DMS79 (cell line): ENCODE measurements around the gene METTL1.
A peak's percentile ranks its signal among the peaks of the same experiment; 100 is the strongest.

ENCODE experiments used
- DNase-seq: peaks from one replicate; lab custom pipeline; 2025; lab: John Stamatoyannopoulos, UW

METTL1 gene

DNA sequence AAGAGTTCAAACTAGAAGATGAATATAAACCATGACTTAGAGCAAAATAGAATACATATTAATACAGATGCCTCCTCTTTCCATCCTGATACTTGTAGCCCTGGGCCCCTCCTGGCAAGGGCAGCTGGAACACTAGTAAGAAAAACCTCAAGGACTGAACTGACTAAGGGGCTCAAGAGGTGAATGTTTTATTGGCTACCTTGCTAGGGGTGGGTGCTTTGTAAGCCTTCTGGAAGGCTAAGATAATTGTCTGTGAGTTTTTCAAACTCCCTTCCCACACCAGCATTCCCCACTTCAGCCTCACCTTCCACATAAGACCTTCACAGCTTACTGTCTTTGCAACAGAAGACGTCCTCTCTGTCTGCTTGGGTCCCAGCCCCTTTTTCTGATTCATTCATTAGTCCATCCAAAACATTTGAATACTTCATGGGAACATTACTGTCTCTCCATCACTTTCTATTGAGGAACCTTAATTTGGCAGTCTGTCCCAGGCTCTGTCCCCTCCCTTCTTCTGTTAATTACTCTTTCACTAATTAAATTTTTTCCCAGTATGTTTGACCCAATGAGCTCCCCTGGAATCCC is 18.1 kb downstream of the METTL1 start:
- no peak for DNase-seq

DNA sequence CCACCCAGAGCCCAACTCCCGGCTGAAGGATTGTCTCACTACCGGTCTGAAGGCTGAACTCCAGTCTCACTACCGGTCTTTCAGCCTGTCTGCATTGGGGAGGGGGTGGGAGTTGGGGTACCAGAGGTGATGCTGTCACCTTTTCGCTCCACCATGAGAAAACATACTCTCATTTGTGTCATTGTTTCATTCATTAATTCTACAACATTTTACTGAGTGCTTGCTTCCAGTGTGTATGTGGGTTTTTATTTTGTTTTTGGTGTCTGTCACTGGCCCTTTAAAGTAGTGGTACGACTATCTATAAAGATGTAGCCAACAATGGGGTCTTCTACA is 19.3 kb downstream of the METTL1 start:
- DNase-seq, result no peak

DNA sequence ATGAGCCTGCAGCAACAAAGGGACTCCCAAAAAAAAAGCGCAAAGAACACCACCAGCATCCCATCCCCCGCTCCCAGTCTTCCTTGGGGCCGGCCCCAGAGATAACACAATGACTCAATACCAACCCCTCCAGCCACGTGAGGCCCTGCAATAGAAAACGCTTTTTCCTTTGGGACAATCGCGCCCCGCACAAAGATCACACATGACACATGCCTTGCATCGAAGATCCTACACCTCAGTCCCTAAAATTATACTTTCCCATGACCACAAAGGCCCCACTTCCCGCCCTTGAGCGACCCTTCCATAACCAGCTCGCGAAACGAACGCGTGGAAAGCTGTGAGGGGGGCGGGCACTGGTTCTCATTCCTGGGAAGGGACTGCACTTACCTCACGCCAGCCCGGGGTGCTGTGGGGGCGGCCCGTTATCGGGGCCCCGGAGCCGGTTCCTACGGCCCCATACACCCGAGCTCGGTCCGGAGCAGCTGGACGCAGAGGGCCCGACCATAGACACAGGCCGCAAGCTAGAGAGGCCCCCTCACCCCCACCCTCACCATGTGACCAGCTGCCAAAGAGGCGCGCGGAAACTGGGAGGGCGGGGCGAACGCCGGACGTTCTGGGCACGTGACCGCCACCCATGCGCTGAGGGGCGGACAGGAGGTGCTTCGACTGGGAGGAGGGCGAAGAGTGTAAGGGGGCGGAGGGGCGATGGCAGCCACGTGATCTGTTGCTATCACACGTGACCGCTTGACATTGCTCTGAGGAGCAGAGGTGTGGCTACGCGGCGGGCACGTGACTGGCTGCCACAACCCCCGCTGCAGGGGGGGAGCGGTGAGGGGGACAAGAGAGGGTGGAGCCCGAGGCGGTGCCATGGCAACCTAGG is 19.9 kb downstream of the METTL1 start, which contains the start of gene CDK4:
Gene CDK4 (minus strand): TSS at position 523 of the 880 bp plus-strand sequence. CDS start 593 bp downstream, outside the sequence.
- peak; percentile 97 for DNase-seq

DNA sequence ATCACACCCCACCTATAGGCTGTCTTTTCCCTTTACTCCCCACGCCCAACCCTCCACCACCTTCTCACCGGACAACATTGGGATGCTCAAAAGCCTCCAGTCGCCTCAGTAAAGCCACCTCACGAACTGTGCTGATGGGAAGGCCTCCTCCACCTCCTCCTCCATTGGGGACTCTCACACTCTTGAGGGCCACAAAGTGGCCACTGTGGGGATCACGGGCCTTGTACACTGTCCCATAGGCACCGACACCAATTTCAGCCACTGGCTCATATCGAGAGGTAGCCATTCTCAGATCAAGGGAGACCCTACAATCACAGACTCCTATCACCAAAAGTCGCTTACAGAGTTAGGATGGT is 20.5 kb downstream of the METTL1 start:
- DNase-seq, result no peak

DNA sequence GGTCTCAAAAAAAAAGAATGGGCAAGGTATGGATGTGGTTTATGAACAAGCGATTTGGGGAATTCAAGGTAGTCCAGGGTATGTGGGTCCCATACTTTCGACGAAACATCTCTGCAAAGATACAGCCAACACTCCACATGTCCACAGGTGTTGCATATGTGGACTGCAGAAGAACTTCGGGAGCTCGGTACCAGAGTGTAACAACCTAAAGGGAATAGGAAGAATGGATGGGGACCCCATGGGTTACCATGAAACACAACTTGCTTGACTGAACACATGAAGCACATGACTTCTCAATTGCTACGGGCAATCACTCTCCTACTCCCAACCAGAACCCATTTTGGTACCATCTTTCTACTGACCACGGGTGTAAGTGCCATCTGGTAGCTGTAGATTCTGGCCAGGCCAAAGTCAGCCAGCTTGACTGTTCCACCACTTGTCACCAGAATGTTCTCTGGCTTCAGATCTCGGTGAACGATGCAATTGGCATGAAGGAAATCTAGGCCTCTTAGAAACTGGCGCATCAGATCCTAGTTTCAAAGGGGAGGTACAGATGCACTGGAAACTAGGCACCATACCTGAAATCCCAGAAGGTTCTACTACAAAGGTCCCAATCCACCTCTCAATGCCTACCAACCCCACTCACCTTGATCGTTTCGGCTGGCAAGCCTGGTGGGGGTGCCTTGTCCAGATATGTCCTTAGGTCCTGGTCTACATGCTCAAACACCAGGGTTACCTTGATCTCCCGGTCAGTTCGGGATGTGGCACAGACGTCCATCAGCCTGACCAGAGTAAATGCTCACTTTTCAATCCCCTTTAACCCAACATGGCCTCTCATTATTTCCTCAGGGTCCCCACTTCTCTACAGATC is 21.1 kb downstream of the METTL1 start:
- no peak for DNase-seq

DNA sequence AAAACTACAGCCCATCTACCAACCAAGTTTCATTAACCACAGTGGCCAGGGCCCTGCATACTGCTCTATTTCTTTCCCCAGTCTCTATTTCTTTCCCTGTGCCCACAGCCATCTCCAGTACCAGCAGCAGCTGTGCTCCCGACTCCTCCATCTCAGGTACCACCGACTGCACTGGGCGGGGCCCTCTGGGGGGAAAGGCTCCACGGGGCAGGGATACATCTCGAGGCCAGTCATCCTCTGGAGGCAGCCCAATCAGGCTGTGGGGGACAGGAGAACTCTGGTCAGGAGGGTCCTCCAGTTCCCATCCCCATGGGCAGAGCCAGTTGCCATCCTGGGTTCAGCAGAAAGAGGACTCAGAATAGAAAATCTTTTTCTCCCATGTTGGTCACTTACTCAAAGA is 22.8 kb downstream of the METTL1 start:
- no peak for DNase-seq

DNA sequence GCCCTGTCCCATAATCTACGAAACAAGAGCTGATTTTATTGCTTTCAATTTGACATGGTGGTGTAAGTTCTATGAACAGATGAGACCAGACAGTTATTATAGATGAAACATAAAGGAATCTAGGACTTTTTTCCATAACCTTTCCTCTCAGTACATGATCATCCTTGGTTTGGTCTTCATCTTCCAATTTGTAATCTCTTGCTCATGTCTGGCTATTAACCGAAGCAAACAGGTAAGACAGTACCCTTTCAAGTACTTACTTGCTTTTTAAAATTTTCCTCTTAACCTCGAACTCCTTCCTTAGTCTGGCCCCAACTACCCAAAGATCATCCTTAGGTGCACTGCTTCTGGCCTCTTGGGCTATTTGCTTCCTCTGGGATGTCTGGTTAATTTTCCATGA is 25.9 kb downstream of the METTL1 start:
- no peak for DNase-seq

DNA sequence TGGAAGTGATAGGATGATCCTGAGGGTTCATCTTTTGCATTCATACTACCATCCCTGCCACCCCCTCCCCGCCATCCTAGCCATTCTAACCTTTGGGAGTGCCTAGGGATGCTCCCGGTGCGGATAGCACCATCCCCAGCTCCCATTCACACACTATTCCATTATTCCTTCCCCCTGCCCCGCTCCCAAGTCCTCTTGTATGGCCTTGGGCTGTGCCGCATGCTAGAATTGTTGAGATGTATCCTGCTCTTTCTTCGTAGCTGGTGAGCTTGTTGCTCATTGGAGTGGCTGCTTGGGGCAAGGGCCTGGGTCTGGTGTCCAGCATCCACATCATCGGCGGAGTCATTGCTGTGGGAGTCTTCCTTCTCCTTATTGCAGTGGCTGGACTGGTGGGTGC is 26.4 kb downstream of the METTL1 start:
- DNase-seq, result no peak

DNA sequence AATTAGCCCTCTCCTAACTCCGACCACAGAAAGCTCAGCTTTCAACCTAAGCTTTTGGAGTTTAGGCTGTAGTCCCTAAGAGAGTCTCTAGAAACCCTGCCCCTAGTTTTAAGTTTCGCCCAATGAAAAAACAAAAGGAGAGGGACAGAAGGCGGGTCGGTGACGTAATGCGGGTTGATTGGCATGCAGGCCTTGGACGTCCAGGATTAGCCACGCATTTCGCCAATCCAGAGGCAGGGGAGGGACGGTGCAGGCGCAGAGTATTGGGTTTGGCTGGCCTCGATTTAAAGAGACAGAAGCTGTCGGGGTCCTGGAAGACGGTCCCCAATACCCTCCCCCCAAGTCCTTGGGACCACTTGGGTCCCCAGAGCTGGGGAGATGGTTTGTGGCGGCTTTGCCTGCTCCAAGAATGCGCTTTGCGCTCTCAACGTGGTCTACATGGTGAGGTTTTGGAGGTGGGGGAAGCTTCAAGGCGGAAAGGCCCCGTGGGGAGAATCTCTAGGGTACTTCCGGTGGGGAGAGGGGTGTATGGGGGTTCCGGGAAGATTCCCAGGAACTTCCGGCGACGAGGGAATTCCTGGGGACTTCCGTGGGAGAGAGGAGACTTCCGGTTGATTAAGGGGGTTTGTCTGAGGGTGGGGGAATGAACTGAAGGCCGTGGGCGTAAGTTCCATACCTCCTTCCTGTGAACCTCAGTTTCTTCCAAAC is 27.0 kb downstream of the METTL1 start, which contains the start of gene TSPAN31:
Gene TSPAN31 (plus strand): TSS at position 263 of the 708 bp plus-strand sequence. CDS start 116 bp downstream, at position 379.
- peak; percentile 91 for DNase-seq

DNA sequence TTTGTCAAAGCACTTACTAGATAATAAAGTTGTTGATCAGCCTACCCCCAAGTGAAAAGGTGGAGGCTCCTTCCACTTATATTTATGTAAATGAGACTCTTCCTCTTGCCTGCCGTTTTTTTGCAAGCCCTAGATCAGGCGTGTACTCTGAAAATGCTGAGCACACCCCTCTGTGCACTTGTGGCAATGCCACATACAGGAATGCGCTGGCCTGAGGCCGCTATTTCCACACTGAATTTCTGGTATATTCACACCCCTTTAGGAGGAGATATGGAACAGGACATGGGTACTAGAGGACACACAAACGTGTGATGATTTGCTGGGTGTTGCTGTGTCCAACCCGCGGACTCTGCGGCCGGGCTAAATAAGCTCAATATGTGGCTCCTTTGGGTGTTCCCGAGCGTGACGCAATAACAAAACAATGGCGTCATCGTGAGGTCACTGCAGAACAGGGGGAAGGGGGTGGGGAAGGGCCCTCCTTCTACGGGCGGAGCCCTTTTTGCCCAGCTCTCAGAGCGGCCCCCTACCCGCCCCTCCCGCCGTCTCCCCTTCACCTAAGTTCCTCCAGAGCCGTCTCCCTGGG is 27.6 kb downstream of the METTL1 start:
- peak; percentile 60 for DNase-seq

DNA sequence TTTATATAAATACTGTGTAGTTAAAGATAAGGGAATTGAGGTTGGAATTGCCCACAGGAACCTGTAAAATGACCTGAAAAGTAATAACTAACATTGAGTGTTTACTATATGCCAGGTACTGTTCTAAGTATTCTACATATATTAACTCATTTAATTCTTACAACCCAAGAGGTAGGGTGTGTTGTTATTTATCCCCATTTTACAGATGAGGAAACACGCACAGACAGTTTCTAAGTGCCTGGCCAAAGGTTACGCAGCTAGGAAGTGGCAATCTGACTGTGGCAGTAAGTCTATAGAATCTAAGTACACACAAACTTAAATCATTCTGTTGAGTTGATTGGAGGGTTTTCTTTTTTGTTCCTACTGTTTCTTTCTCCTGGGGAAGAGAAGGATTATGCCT is 28.1 kb downstream of the METTL1 start:
- no peak for DNase-seq

DNA sequence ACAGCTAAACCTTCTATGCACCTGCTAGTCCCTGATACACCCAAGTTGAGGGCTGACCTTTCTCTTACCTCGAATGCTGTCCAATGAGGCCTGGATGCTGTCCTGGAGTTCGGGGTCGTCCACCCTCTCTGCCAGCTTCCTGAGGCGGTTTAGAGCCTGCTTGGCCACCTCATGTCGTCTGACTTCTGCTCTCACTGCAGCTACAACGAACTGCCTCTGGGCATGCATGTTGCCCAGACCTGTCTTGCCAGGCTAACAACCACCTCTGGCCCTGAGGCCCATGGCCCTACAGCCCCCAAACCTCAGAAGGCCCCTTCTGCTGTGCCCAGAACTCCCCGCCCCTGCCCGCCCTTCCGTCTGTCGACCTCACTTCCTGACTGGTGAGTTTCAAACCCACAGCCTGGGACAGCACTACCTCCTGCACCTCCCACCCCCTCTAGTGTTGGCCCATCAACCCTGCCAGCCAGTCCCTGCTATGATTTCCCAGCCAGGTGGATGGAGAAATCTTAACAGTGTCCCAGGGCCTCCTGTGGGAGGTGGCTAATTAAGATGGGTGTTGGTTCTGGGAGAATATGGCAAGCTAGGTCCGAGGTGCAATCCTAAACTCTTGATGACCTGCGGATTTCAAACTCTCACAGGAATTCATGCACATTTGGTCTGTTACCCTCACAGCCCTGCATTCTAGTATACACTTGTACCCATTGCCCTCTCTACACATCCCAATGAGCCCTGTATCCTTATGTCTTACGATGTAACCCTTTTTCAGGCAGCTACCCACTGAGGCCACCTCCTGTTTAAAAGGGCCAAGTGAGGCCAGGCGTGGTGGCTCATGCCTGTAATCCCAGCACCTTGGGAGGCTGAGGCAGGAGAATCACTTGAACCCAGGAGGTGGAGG is 29.8 kb downstream of the METTL1 start:
- DNase-seq, result no peak

DNA sequence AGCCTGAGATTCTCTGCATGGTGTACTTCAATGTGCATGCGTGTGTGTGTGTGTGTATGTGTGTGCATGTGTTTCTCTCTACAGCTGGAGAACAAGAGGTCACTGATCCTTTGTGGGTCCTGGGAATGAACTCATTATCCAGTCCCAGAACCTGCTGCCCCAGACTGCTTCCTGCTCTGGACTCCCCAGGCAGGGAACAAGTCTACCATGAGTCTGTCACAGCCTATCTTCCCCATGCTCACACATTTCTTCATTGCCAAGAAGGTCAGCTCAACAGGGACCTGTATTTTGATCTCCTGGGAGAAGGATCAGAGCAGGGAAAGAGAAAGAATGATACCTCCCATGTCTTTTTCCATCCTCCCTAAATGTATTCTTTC is 30.5 kb downstream of the METTL1 start:
- no peak for DNase-seq

DNA sequence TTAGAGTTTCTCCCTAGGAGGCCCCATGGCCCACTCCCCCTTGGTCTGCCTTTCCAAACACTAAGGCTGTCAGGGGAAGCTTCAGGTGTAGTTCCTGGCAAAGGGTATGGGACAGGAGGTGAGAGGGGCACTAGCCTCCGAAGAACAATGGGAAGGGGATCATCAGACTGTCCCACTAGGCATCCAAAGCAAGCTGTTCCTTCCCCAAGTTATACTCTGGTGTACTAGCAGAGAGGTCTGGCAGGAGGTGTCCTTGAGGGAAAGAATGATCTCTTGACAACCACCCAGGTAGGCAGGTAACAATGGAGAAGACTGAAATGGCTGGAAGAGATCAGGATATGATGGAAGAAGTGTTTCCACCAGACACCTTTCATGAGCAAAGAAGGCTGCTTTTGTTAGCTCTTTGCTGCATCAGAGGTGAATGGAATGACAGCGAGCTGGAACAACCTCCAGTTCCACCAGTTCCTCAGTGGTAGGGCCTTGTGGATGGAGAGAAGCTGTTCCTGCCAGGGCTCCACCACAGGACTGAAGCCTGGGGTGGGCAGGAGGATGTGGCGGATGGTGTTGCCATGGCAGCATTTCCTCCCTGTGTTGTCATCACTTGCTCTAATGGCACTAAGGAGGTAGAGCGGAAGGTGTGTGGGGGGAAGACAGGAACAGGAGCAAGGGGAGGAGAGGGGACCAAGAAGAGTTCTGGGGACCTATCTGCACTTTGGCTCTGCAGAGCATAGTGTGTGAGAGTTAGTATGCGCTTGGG is 31.1 kb downstream of the METTL1 start:
- no peak for DNase-seq

DNA sequence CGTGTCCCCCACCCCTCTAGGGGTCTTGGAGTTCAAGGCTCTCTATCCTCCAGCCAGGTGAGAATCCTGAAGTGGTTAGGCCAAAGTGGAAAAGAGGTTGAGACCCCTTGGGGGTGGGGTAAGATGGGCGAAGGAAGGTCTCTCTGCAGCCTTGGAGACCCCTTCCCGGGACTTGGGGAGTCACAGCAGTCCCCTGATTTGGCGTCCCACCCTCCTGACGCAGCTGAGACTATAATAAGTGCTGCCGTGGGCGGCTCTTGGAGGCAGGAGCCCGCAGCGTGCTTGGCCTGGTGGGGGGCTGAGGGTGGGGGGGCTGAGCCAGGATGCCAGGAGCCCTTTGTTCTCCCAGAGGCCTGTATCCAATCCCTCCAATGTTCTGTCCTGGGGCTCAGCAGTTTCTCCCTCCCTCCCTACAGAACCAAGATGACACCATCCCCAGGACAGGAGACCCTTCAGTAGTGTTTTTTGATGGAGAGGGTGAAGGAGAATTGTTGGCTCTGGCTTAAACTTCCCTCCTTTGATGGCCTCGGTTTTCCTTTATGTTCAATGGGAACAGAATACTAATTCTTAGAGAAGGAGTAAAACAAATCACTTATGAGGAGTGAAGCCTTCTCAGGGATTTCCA is 31.9 kb downstream of the METTL1 start:
- DNase-seq, result no peak

DNA sequence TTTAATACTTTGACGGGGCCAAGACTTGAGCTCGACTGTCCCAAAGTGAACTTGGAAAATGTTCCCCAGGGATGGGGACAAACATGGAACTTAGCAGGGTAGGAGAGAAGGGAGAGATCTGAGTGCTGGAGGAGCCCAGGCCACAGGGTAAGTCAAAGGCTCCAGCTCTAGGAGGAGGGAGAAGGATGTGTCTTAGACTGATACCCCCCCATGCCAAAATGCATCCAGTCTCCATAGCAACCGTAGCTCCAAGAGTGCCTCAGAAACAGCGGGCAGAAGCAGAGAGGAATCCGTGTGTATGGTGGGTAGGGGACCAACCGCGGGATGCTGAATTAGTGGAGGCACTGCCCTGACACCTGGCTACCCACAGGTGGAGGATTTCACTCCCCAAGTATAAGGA is 32.5 kb downstream of the METTL1 start:
- DNase-seq, result no peak

DNA sequence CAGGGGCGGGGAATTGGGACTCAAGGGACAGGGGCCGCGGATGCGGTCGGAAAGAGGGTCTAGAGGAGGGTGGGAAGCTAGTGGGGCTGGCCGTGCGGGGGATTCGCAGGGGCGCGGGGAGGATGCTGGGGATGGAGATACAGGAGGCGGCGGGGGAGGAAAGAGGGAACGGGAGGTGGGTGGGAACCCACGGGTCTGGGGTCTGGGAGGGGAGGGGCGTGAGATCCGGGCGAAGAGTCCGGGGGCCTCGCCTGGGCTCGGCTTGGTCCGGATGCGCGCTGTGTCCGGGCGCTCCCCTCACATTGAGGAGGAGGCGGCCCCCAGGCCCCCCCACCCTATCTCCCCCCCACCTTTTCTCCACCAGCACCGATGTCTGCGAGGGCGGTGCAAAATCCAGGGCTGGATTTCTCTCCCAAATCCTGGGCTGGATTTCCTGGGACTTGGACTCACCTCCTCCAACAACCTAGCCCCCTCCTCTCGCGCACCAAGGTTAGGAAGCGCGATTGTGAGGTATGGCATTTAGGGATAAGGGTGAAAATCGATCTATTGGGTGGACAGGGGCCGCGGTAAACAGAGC is 33.2 kb downstream of the METTL1 start, which contains the start of gene AGAP2:
Gene AGAP2 (minus strand): TSS at position 82 of the 577 bp plus-strand sequence. CDS start 496 bp downstream, outside the sequence.
- no peak for DNase-seq

DNA sequence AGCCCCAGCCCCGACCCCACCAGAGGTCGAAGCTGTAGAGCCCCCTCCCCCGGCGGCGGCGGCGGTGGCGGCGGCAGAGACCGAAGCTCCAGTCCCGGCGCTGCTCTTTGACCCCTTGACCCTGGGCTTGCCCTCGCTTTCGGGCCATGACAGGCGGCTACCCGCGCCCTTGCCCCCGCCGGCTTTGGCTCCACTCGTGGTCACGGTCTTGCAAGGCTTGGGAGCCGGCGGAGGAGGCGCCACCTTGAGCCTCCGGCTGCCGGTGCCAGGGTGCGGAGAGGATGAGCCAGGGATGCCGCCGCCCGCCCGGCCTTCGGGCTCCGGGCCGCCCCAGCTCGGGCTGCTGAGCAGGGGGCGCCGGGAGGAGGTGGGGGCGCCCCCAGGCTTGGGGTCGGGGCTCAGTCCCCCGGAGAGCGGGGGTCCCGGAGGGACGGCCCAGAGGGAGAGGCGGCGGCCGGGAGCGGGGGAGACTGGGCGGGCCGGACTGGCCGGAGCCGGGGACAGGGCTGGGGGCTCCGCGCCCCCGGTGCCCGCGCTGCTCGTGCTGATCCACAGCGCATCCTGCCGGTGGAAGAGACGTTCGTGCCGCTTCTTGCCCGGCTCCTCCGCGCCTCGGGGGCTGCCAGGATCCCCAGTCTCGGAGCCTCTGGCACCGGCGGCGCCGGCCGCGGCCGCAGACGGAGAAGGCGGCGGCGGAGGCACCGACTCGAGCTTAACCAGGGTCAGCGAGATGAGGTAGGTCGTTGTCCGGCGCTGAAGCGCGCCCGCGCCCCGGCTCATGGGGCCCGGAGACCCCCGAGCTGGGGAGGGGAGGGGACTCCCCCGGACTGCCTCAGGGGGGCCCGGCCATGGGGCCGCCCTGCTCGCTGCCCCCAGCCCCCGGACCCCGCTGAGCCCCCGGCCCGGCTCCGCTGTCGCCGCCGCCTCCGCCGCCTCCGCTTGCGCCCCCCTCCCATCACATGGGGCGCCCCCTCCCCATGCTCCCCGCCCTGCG is 34.1 kb downstream of the METTL1 start:
- no peak for DNase-seq
